Left colon (tissue), 2 donors: ENCODE results near the gene ERRFI1. TPM values are rescaled to one million over a fixed set of nuclear protein-coding genes. Genes with fewer than 3 reads are reported as not detected.
A peak's percentile ranks its signal among the peaks of the same experiment; 100 is the strongest.
"Not testable (repeated sequence)": the region's sequence is repeated elsewhere in the genome, so short reads cannot be mapped to it uniquely, and the experiment has no call there.

ENCODE experiments used
- ATAC-seq: fragments of 200-7000 bp; cut with Tn5 transposase; one replicate; pipeline ENCODE4 v1.9.1; 2020; ENCODE audit warnings: mild to moderate bottlenecking, moderate library complexity
- DNase-seq, 2 donors: peaks; one replicate each; pipeline ENCODE4 v3.0.0-alpha.2; 2020
- intact Hi-C, 2 donors: fragments of 100-400 bp; cut with DNase I in 1 of 2; cut with micrococcal nuclease in 1 of 2; formaldehyde crosslinking; loops; one replicate each; pipeline versions ENCODE4 v1.11.2 to v1.14.0; 2022; cut with DNase I, micrococcal nuclease
- total RNA-seq, 2 donors: library from RNA; stranded (reverse); fragmentation: NEBNext Ultra II Directional; extraction: Animal tissue kit (Norgen Biotek cat#: 25700); gene quantifications; one replicate each; pipeline ENCODE4 v1.2.1, GENCODE V29; 2021
- donor health status: DM: no; HTN: no; CAD: no.
- donor health status: DM: yes; HTN: yes; CAD: no.

The ERRFI1 gene
- total RNA-seq, 2 donors from 2014 or later: 37.2 to 57.8 TPM

GRCh38 chr1:7991504-7992440 is 34.3 kb downstream of the ERRFI1 start:
- DNase-seq: no peak
- intact Hi-C loops: no loop called here
- no peak for ATAC-seq

- DNase-seq (no peak), ATAC-seq (no peak)
- intact Hi-C loops: loop anchor here in 1 of 2 donors (10.0 kb wide), 1 partner anchor 325 kb away; the partner anchor contains the start of gene SLC45A1
These were observed 36.2 kb downstream of the ERRFI1 start for GRCh38 chr1:7989762-7990428.

- ATAC-seq: no peak
- intact Hi-C loops: loop anchor here in 1 of 2 donors (10.0 kb wide), 1 partner anchor 326 kb away; the partner anchor contains the start of gene SLC45A1
- DNase-seq: no peak
These were observed 37.5 kb downstream of the ERRFI1 start for GRCh38 chr1:7988576-7988975.

- ATAC-seq (no peak), DNase-seq (no peak)
- intact Hi-C loops: loop anchor here in 1 of 2 donors (10.0 kb wide), 1 partner anchor 327 kb away; the partner anchor contains the start of gene SLC45A1
These were observed 38.6 kb downstream of the ERRFI1 start for GRCh38 chr1:7987528-7987927.

- DNase-seq (no peak), ATAC-seq (no peak)
- intact Hi-C loops: loop anchor here in 1 of 2 donors (10.0 kb wide), 1 partner anchor 329 kb away; the partner anchor contains the start of gene SLC45A1
These were observed 40.1 kb downstream of the ERRFI1 start for GRCh38 chr1:7985851-7986612.

GRCh38 chr1:7984811-7985210 is 41.3 kb downstream of the ERRFI1 start:
- intact Hi-C loops: loop anchor here (5.0 to 10.0 kb wide), 2 partner anchors 330 to 362 kb away; partner anchors contain the start of gene SLC45A1 (in 1 of the 2)
- ATAC-seq: no peak
- no peak for DNase-seq

GRCh38 chr1:7983086-7983778 is 42.9 kb downstream of the ERRFI1 start:
- DNase-seq: no peak
- no peak for ATAC-seq
- intact Hi-C loops: loop anchor here (5.0 to 10.0 kb wide), 2 partner anchors 332 to 364 kb away; partner anchors contain the start of gene SLC45A1 (in 1 of the 2)

- ATAC-seq: no peak
- no peak for DNase-seq
- intact Hi-C loops: loop anchor here (5.0 to 10.0 kb wide), 2 partner anchors 334 to 366 kb away; partner anchors contain the start of gene SLC45A1 (in 1 of the 2)
These were observed 45.1 kb downstream of the ERRFI1 start for GRCh38 chr1:7980984-7981383.

- peak; percentile 99 for ATAC-seq
- intact Hi-C loops: loop anchor here in 1 of 2 donors (5.0 kb wide), 1 partner anchor 337 kb away; no protein-coding TSS in a partner anchor
- peak; percentile 62 to 74 for DNase-seq
These were observed 50.8 kb downstream of the ERRFI1 start for GRCh38 chr1:7975212-7975865.

- DNase-seq: no peak
- ATAC-seq: no peak
- intact Hi-C loops: no loop called here
These were observed 53.0 kb downstream of the ERRFI1 start for GRCh38 chr1:7973086-7973485.

GRCh38 chr1:7972285-7972684 is 53.8 kb downstream of the ERRFI1 start:
- ATAC-seq (no peak), DNase-seq (no peak)
- intact Hi-C loops: no loop called here

- ATAC-seq: no peak
These were observed 55.1 kb downstream of the ERRFI1 start for GRCh38 chr1:7971024-7971423.

GRCh38 chr1:7970246-7970645 is 55.9 kb downstream of the ERRFI1 start:
- no peak for DNase-seq
- no peak for ATAC-seq
- intact Hi-C loops: no loop called here

More at GRCh38 chr1:7971024-7971423, 55.1 kb downstream of the ERRFI1 start:
- DNase-seq: no peak
- intact Hi-C loops: no loop called here

- DNase-seq: no peak
- ATAC-seq: no peak
- intact Hi-C loops: no loop called here
These were observed 58.5 kb downstream of the ERRFI1 start for GRCh38 chr1:7967651-7968050.

- no peak for DNase-seq
- no peak for ATAC-seq
- intact Hi-C loops: no loop called here
These were observed 58.9 kb downstream of the ERRFI1 start for GRCh38 chr1:7967196-7967595.

- DNase-seq (no peak), ATAC-seq (no peak)
- intact Hi-C loops: no loop called here
These were observed 61.6 kb downstream of the ERRFI1 start for GRCh38 chr1:7964476-7964875.

GRCh38 chr1:7963841-7964240 is 62.3 kb downstream of the ERRFI1 start:
- intact Hi-C loops, DNase-seq, ATAC-seq: not testable (repeated sequence)
